GM21619 (cell line): Measurements from ENCODE around the gene UCN.

ENCODE experiments used
- ATAC-seq: cut with Tn5 transposase; IDR thresholded peaks from one replicate; pipeline ENCODE4 v1.9.1; 2021; ENCODE audit not compliant: unreplicated experiment

The UCN gene

GRCh38 chr2:27262379-27263286, 45.6 kb downstream of the UCN start, which contains the start of gene SLC30A3:
Gene SLC30A3, minus strand, starts transcription at chr2:27263047. Its CDS starts 141 bp downstream, at chr2:27262906.
- ATAC-seq, result no peak

- ATAC-seq, result no peak
Measured at GRCh38 chr2:27261926-27262298, 46.3 kb downstream of the UCN start.

- ATAC-seq, result no peak
Measured at GRCh38 chr2:27261241-27261925, 46.9 kb downstream of the UCN start.

- ATAC-seq, result no peak
Measured at GRCh38 chr2:27258051-27258450, 50.2 kb downstream of the UCN start.
